HG03520 (cell line): ENCODE results near the gene OSTC.
"Not testable (repeated sequence)": the region's sequence is repeated elsewhere in the genome, so short reads cannot be mapped to it uniquely, and the experiment has no call there.

ENCODE experiments used
- ATAC-seq: cut with Tn5 transposase; IDR thresholded peaks from one replicate; pipeline ENCODE4 v1.9.1; 2021; ENCODE audit warnings: mild to moderate bottlenecking, moderate library complexity; ENCODE audit not compliant: unreplicated experiment

The OSTC gene

GRCh38 chr4:108709722-108710121, 59.3 kb downstream of the OSTC start:
- no peak for ATAC-seq

DNA sequence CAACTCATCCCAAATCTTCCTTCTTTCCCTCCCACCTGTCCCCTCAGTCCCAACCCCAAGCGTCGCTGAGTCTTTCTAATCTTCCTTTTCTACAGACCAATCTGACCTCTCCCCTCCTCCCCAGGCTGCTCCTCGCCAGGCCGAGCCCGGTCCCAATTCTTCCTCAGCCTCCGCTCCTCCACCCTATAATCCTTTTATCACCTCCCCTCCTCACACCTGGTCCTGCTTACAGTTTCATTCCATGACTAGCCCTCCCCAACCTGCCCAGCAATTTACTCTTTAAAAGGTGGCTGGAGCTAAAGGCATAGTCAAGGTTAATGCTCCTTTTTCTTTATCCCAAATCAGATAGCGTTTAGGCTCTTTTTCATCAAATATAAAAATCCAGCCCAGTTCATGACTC, 60.2 kb downstream of the OSTC start:
- ATAC-seq, result not testable (repeated sequence)

DNA sequence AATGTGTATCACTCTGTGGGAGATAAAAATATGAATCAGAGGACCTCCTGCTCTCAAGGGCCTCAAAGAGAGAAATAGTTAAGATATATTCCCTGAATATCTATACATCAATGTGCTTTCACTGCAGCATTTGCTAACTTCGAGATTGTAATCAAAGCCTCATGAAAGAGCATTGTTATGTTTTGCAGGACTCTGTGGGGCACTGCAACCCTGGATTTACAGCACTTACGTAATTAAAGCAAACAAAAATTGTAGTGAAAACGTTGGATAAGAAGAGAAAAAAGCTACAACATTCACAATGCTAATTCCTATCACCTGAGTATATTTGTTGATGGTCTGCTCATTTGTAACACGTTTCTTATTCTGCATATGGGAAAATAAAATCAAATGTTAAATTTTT, 64.5 kb downstream of the OSTC start:
- no peak for ATAC-seq

GRCh38 chr4:108716340-108716739, 65.9 kb downstream of the OSTC start:
- ATAC-seq, result no peak

- ATAC-seq, result no peak
These were observed 67.0 kb downstream of the OSTC start for GRCh38 chr4:108717386-108717785.
